Prostate gland (tissue), 1 donor: Measurements from ENCODE around the gene NME3.

Experiments
- POLR2A ChIP-seq: fragments of 450-650 bp; IDR thresholded peaks from one replicate; pipeline ENCODE4 v1.6.1; 2016; ENCODE audit warnings: antibody characterized with exemption, mild to moderate bottlenecking
- POLR2AphosphoS5 ChIP-seq: sonication (generic); formaldehyde crosslinking; IDR thresholded peaks from one replicate; pipeline ENCODE4 v1.6.1; 2017; ENCODE audit warnings: antibody characterized with exemption

- TF ChIP-seq POLR2A (no peak), POLR2AphosphoS5 (no peak)
Observed at GRCh38 chr16:1819611-1820010, 48.3 kb upstream of the NME3 start.
